HepG2 (cell line): ENCODE data around the gene GMEB1. TPM values are rescaled to one million over a fixed set of nuclear protein-coding genes. Genes with fewer than 3 reads are reported as not detected.

Experiments
- ARID4A ChIP-seq: sonication (generic); formaldehyde crosslinking; IDR thresholded peaks from 2 replicates; pipeline ENCODE4 v1.5.0; 2020; ENCODE audit warnings: mild to moderate bottlenecking, missing genetic modification reagents, borderline replicate concordance
- CTCF ChIP-seq: sonication (generic); formaldehyde crosslinking; IDR thresholded peaks from 2 replicates; pipeline ENCODE4 v1.5.0; 2020; ENCODE audit warnings: mild to moderate bottlenecking, missing genetic modification reagents, moderate library complexity
- DNMT3B ChIP-seq: conservative IDR thresholded peaks from 2 replicates; pipeline ENCODE4 v1.6.1; 2016; ENCODE audit warnings: missing biosample characterization, control low read depth
- EHMT2 ChIP-seq: fragments of 200-600 bp; sonication (generic); IDR thresholded peaks from 2 replicates; pipeline ENCODE4 v1.7.0; 2017; ENCODE audit warnings: antibody characterized with exemption, low read depth, low read length, borderline replicate concordance
- ELF3 ChIP-seq: IDR thresholded peaks from 2 replicates; pipeline ENCODE4 v1.6.1; 2016; ENCODE audit warnings: missing genetic modification reagents, missing compliant biosample characterization
- HDAC1 ChIP-seq: sonication (generic); formaldehyde crosslinking; IDR thresholded peaks from 2 replicates; pipeline ENCODE4 v1.5.1; 2020; ENCODE audit warnings: mild to moderate bottlenecking, missing genetic modification reagents
- MED1 ChIP-seq: sonication (generic); formaldehyde crosslinking; IDR thresholded peaks from 2 replicates; pipeline ENCODE4 v1.4.0; 2020; ENCODE audit warnings: missing genetic modification reagents
- MYNN ChIP-seq: sonication (generic); formaldehyde crosslinking; IDR thresholded peaks from 2 replicates; pipeline ENCODE4 v1.4.0; 2020; ENCODE audit warnings: mild to moderate bottlenecking, low read depth, missing genetic modification reagents
- NRL ChIP-seq: sonication (generic); formaldehyde crosslinking; IDR thresholded peaks from 2 replicates; pipeline ENCODE4 v1.5.0; 2020; ENCODE audit warnings: missing genetic modification reagents, mild to moderate bottlenecking, moderate library complexity, borderline replicate concordance
- PREB ChIP-seq: sonication (generic); formaldehyde crosslinking; IDR thresholded peaks from 2 replicates; pipeline ENCODE4 v1.4.0; 2020; ENCODE audit warnings: missing genetic modification reagents
- TCF12 ChIP-seq, 2 experiments: fragments of 450-650 bp in 1 of 2; sonication (generic) in 1 of 2; formaldehyde crosslinking in 1 of 2; IDR thresholded peaks; 2 replicates each; pipeline versions ENCODE4 v1.6.1 to v1.8.0; 2017 to 2022; ENCODE audit warnings: antibody characterized with exemption in 1 of 2, mild to moderate bottlenecking in 1 of 2, missing genetic modification reagents in 1 of 2, moderate library complexity in 1 of 2
- TCF7L2 ChIP-seq: IDR thresholded peaks from 2 replicates; pipeline ENCODE4 v1.6.1; 2011; ENCODE audit warnings: mild to moderate bottlenecking, low read depth, low read length, moderate library complexity
- ZBTB4 ChIP-seq: sonication (generic); formaldehyde crosslinking; IDR thresholded peaks from 2 replicates; pipeline ENCODE4 v1.4.0; 2020; ENCODE audit warnings: missing genetic modification reagents, mild to moderate bottlenecking, borderline replicate concordance
- ZFP36 ChIP-seq: fragments of 150-350 bp; IDR thresholded peaks from 2 replicates; pipeline ENCODE4 v1.6.1; 2018; ENCODE audit warnings: borderline replicate concordance, low read length, low read depth; ENCODE audit not compliant: partially characterized antibody
- ZNF34 ChIP-seq: sonication (generic); formaldehyde crosslinking; IDR thresholded peaks from 2 replicates; pipeline ENCODE4 v1.4.0; 2020; ENCODE audit warnings: mild to moderate bottlenecking, missing genetic modification reagents, borderline replicate concordance
- ZNF431 ChIP-seq: sonication (generic); formaldehyde crosslinking; IDR thresholded peaks from 2 replicates; pipeline ENCODE4 v1.9.0; 2022; ENCODE audit warnings: missing genetic modification reagents, low read depth, mild to moderate bottlenecking, borderline replicate concordance
- ZNF530 ChIP-seq: sonication (generic); formaldehyde crosslinking; IDR thresholded peaks from 2 replicates; pipeline ENCODE4 v1.5.0; 2020; ENCODE audit warnings: low read depth, mild to moderate bottlenecking, missing genetic modification reagents
- ZNF724P ChIP-seq: sonication (generic); formaldehyde crosslinking; IDR thresholded peaks from 2 replicates; pipeline ENCODE4 v1.8.0; 2022; ENCODE audit warnings: missing genetic modification reagents, borderline replicate concordance
- ZSCAN21 ChIP-seq: sonication (generic); formaldehyde crosslinking; IDR thresholded peaks from 2 replicates; pipeline ENCODE4 v1.8.0; 2022; ENCODE audit warnings: mild to moderate bottlenecking, missing genetic modification reagents, moderate library complexity, borderline replicate concordance
- polyA plus RNA-seq, 8 experiments: library from polyadenylated mRNA; depleted of rRNA in 3 of 8; stranded (reverse) in 7 of 8; unstranded in 1 of 8; fragments of >200 nt; fragmentation: Illumina TruSeq in 4 of 8; extraction: Trizol in 4 of 8; gene quantifications; 2 replicates each; pipeline versions ENCODE4 v1.2.1 to v1.2.3, GENCODE V29; 2011 to 2016; ENCODE audit warnings: low read depth in 4 of 8, missing spikeins in 1 of 8, mixed read lengths in 1 of 8; ENCODE audit not compliant: insufficient read depth in 1 of 8
- total RNA-seq, 5 experiments: library from RNA; depleted of rRNA; stranded (reverse); fragments of >200 nt; fragmentation: Illumina TruSeq; extraction: Trizol; gene quantifications; 2 replicates each; pipeline ENCODE4 v1.2.3, GENCODE V29; 2016; ENCODE audit warnings: low read depth in 1 of 5

GMEB1 gene
- total and polyA plus RNA-seq, 2 of the 13 experiments (the other 11 are each of a cell fraction or from before 2014, with no cell fraction given), result 3.0 to 6.0 TPM

- TF ChIP-seq ZBTB4 (CRISPR knock-in tag) (no peak), NRL (CRISPR knock-in tag) (no peak), TCF7L2 (no peak), ZFP36 (no peak), MED1 (CRISPR knock-in tag) (peak; percentile 19; the same call in 1 of the 2 replicates), PREB (CRISPR knock-in tag) (no peak), ARID4A (CRISPR knock-in tag) (no peak), DNMT3B (no peak), HDAC1 (CRISPR knock-in tag) (no peak), EHMT2 (no peak), ZSCAN21 (CRISPR knock-in tag) (no peak), TCF12 (IDR thresholded peaks at IDR 0.05) (no peak), TCF12 (CRISPR knock-in tag; IDR thresholded peaks at IDR 0.05) (no peak), ZNF724P (CRISPR knock-in tag) (no peak), ZNF431 (CRISPR knock-in tag) (no peak), CTCF (no peak), MYNN (CRISPR knock-in tag) (no peak), ZNF34 (no peak), ELF3 (0 out of 2 replicates have a peak, but pooled peaks have one; percentile 14), ZNF530 (no peak)
Measured at GRCh38 chr1:28646040-28646439, 22.5 kb upstream of the GMEB1 start (continued).
